CD1c-positive myeloid dendritic cell (primary cell): ENCODE measurements around the gene CASS4.

ENCODE experiments used
- DNase-seq: peaks from one replicate; pipeline ENCODE4 v3.0.0-alpha.2; 2016; ENCODE audit errors: extremely low spot score

The CASS4 gene

DNA sequence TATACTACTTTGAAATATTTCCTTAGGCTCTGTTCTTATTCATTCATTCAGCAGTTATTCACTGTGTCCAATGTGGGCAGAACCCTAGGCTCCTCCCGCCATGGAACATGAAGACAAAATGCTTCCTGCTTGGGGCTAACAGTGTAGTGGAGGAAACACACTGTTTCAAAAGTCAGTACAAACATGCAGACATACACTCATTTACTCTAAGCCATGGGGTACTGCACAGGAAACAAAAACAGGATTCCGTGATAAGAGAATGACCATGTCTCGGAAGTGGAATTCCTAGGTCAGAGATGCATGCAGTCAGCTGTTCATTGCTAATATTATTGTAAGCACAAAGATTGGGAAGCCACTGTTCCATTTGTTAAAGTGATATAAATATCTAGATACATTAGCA, 94.0 kb downstream of the CASS4 start:
- DNase-seq: no peak
